HepG2 (cell line): ENCODE results near the gene SPNS3. TPM values are rescaled to one million over a fixed set of nuclear protein-coding genes. Genes with fewer than 3 reads are reported as not detected.

Experiments used
- AKNA ChIP-seq: sonication (generic); formaldehyde crosslinking; IDR thresholded peaks from 2 replicates; pipeline ENCODE4 v1.4.0; 2020; ENCODE audit warnings: missing genetic modification reagents, borderline replicate concordance
- DDIT3 ChIP-seq: sonication (generic); formaldehyde crosslinking; IDR thresholded peaks from 2 replicates; pipeline ENCODE4 v1.4.0; 2020; ENCODE audit warnings: mild to moderate bottlenecking, missing genetic modification reagents
- GMEB2 ChIP-seq: IDR thresholded peaks from 2 replicates; pipeline ENCODE4 v1.6.1; 2016; ENCODE audit warnings: missing biosample characterization, missing genetic modification reagents, low read depth
- HDAC2 ChIP-seq: sonication (generic); formaldehyde crosslinking; IDR thresholded peaks from 2 replicates; pipeline ENCODE4 v1.4.0; 2020; ENCODE audit warnings: missing genetic modification reagents
- ISL2 ChIP-seq: sonication (generic); formaldehyde crosslinking; IDR thresholded peaks from 2 replicates; pipeline ENCODE4 v1.5.0; 2020; ENCODE audit warnings: missing genetic modification reagents
- NFATC3 ChIP-seq: sonication (generic); formaldehyde crosslinking; IDR thresholded peaks from 2 replicates; pipeline ENCODE4 v1.5.1; 2020; ENCODE audit warnings: mild to moderate bottlenecking, missing genetic modification reagents
- PCBP1 ChIP-seq: fragments of 200-400 bp; formaldehyde crosslinking; IDR thresholded peaks from 2 replicates; pipeline ENCODE4 v1.6.1; 2017; ENCODE audit warnings: mild to moderate bottlenecking, low read depth, low read length, borderline replicate concordance
- RNF219 ChIP-seq: sonication (generic); formaldehyde crosslinking; IDR thresholded peaks from 2 replicates; pipeline ENCODE4 v1.5.0; 2020; ENCODE audit warnings: mild to moderate bottlenecking, missing genetic modification reagents
- YEATS2 ChIP-seq: sonication (generic); formaldehyde crosslinking; IDR thresholded peaks from 2 replicates; pipeline ENCODE4 v1.4.0; 2020; ENCODE audit warnings: missing genetic modification reagents, borderline replicate concordance
- ZNF296 ChIP-seq: sonication (generic); formaldehyde crosslinking; conservative IDR thresholded peaks from 2 replicates; pipeline ENCODE4 v1.5.0; 2020; ENCODE audit warnings: mild to moderate bottlenecking, missing genetic modification reagents
- ZNF569 ChIP-seq: sonication (generic); formaldehyde crosslinking; IDR thresholded peaks from 2 replicates; pipeline ENCODE4 v1.5.0; 2020; ENCODE audit warnings: mild to moderate bottlenecking, missing genetic modification reagents, moderate library complexity, borderline replicate concordance
- ZNF580 ChIP-seq: IDR thresholded peaks from 2 replicates; pipeline ENCODE4 v1.6.1; 2016; ENCODE audit warnings: low read depth, borderline replicate concordance
- ZNF652 ChIP-seq: IDR thresholded peaks from 2 replicates; pipeline ENCODE4 v1.6.1; 2016; ENCODE audit warnings: low read depth, borderline replicate concordance
- ZNF746 ChIP-seq: sonication (generic); formaldehyde crosslinking; IDR thresholded peaks from 2 replicates; pipeline ENCODE4 v1.8.0; 2022; ENCODE audit warnings: mild to moderate bottlenecking, missing genetic modification reagents
- ZNF75D ChIP-seq: sonication (generic); formaldehyde crosslinking; IDR thresholded peaks from 2 replicates; pipeline ENCODE4 v1.8.1; 2023; ENCODE audit warnings: missing genetic modification reagents, mild to moderate bottlenecking, borderline replicate concordance
- ZNF770 ChIP-seq: sonication (generic); formaldehyde crosslinking; IDR thresholded peaks from 2 replicates; pipeline ENCODE4 v1.5.0; 2020; ENCODE audit warnings: mild to moderate bottlenecking, missing genetic modification reagents
- polyA plus RNA-seq, 8 experiments: library from polyadenylated mRNA; depleted of rRNA in 3 of 8; stranded (reverse) in 7 of 8; unstranded in 1 of 8; fragments of >200 nt; fragmentation: Illumina TruSeq in 4 of 8; extraction: Trizol in 4 of 8; gene quantifications; 2 replicates each; pipeline versions ENCODE4 v1.2.1 to v1.2.3, GENCODE V29; 2011 to 2016; ENCODE audit warnings: low read depth in 4 of 8, missing spikeins in 1 of 8, mixed read lengths in 1 of 8; ENCODE audit not compliant: insufficient read depth in 1 of 8
- total RNA-seq, 5 experiments: library from RNA; depleted of rRNA; stranded (reverse); fragments of >200 nt; fragmentation: Illumina TruSeq; extraction: Trizol; gene quantifications; 2 replicates each; pipeline ENCODE4 v1.2.3, GENCODE V29; 2016; ENCODE audit warnings: low read depth in 1 of 5

SPNS3 gene
- total and polyA plus RNA-seq, 2 of the 13 experiments (the other 11 are each of a cell fraction or from before 2014, with no cell fraction given) = not detected

- 0 out of 2 replicates have a peak, but pooled peaks have one; percentile 49 for TF ChIP-seq RNF219 (CRISPR knock-in tag)
- no peak for TF ChIP-seq ZNF746 (CRISPR knock-in tag)
- peak; percentile 80; the same call in 1 of the 2 replicates for TF ChIP-seq AKNA (CRISPR knock-in tag)
- TF ChIP-seq NFATC3 (CRISPR knock-in tag) = no peak
- 0 out of 2 replicates have a peak, but pooled peaks have one; percentile 19 for TF ChIP-seq ZNF652 (CRISPR knock-in tag)
- TF ChIP-seq ZNF580 = peak; percentile 96
- TF ChIP-seq HDAC2 (CRISPR knock-in tag) = peak; percentile 90
- no peak for TF ChIP-seq GMEB2 (CRISPR knock-in tag)
- TF ChIP-seq PCBP1 = no peak
- peak; percentile 89; the same call in 1 of the 2 replicates for TF ChIP-seq ZNF75D (CRISPR knock-in tag)
- 0 out of 2 replicates have a peak, but pooled peaks have one; percentile 17 for TF ChIP-seq ISL2 (CRISPR knock-in tag)
- no peak for TF ChIP-seq ZNF569 (CRISPR knock-in tag)
- TF ChIP-seq ZNF296 (CRISPR knock-in tag) = peak; percentile 95
- peak; percentile 61; the same call in 1 of the 2 replicates for TF ChIP-seq YEATS2 (CRISPR knock-in tag)
- TF ChIP-seq ZNF770 (CRISPR knock-in tag) = no peak
- no peak for TF ChIP-seq DDIT3 (CRISPR knock-in tag)
Measured at GRCh38 chr17:4492721-4493561, 59.2 kb downstream of the SPNS3 start (continued).
